K562 (cell line): ENCODE data around the gene C2orf72.
A peak's percentile ranks its signal among the peaks of the same experiment; 100 is the strongest.

Experiments used
- ARID3A ChIP-seq: IDR thresholded peaks from 2 replicates; pipeline ENCODE4 v1.6.1; 2012; ENCODE audit warnings: low read depth, low read length, improper control_type of control experiment, borderline replicate concordance
- CREB3 ChIP-seq: fragments of 450-650 bp; conservative IDR thresholded peaks from 2 replicates; pipeline ENCODE4 v1.6.1; 2016; ENCODE audit warnings: missing genetic modification characterization, low read depth, mild to moderate bottlenecking, missing compliant biosample characterization, moderate library complexity
- CTCF ChIP-seq, 3 experiments: IDR thresholded peaks in 2 of 3; conservative IDR thresholded peaks in 1 of 3; 2 replicates each; pipeline ENCODE4 v1.5.1; 2011 to 2012; ENCODE audit warnings: low read length in 3 of 3, mild to moderate bottlenecking in 3 of 3, control low read depth in 2 of 3, improper control_type of control experiment in 1 of 3, inconsistent platforms in 1 of 3, low read depth in 1 of 3, mixed read lengths in 1 of 3, moderate library complexity in 1 of 3; ENCODE audit not compliant: insufficient read depth in 2 of 3
- MAFK ChIP-seq: IDR thresholded peaks from 2 replicates; pipeline ENCODE4 v1.6.1; 2011; ENCODE audit warnings: low read length, improper control_type of control experiment
- ZFP36 ChIP-seq: fragments of 150-350 bp; IDR thresholded peaks from 2 replicates; pipeline ENCODE4 v1.6.1; 2018; ENCODE audit warnings: low read length, low read depth; ENCODE audit not compliant: partially characterized antibody
- TF ChIP-seq, protein P1 (sequence below): sonication (generic); formaldehyde crosslinking; IDR thresholded peaks from 2 replicates; pipeline ENCODE4 v1.5.0; 2020; ENCODE audit warnings: missing genetic modification reagents

DNA sequence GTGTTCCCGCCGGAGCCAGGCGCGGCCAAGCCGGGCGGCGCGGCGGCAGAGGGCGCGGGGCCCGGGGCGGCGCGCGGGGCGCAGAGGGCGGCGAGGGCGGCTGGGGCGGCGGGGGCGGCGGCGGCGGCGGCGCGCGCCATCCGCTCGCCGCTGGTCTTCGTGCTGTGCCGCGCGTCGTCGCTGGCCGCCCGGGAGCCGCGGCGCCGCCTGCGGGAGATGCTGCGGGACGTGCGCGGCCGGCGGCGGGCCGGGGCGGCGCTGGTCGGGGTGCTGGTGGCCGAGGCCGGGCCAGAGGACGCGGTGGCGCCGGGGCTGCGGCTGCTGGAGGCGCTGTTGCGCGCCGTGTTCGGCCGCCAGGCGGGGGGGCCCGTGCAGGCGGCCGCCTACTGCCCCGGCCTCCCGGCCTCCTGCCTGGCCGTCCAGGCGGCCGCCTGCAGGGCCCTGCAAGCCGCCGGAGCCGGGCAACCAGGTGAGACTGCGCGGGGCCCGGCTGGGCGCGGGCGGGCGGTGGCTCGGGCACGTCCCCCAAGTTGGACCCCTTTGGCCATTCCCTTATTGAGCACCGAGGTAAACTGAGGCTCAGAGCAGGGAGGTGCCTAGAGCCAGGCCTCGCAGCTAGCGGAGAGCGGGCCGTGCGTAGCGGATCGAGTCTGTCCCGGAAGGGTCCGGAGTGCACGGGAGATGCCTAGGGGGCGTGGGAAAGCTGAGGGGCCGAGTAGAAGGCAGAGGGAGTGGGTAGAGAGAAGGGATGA is 584 bp downstream of the C2orf72 start:
- TF ChIP-seq CTCF (IDR thresholded peaks at IDR 0.05 in 2 of 3, conservative IDR thresholded peaks at IDR 0.05 in 1 of 3; ENCODE audit: insufficient read depth in 2 of 3, low read depth in 1 of 3, low read length in 3 of 3) (peak in 1 of 3 experiments; percentile 39; a peak in 1 of 6 replicates), MAFK (no peak), CREB3 (tag) (no peak), ZFP36 (no peak), ARID3A (no peak)
- TF ChIP-seq, protein P1, sequence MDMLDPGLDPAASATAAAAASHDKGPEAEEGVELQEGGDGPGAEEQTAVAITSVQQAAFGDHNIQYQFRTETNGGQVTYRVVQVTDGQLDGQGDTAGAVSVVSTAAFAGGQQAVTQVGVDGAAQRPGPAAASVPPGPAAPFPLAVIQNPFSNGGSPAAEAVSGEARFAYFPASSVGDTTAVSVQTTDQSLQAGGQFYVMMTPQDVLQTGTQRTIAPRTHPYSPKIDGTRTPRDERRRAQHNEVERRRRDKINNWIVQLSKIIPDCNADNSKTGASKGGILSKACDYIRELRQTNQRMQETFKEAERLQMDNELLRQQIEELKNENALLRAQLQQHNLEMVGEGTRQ (CRISPR knock-in tag) = no peak
